Measurements from ENCODE around the gene ZNF107.
"Not testable (repeated sequence)": the region's sequence is repeated elsewhere in the genome, so short reads cannot be mapped to it uniquely, and the experiment has no call there.

DNA sequence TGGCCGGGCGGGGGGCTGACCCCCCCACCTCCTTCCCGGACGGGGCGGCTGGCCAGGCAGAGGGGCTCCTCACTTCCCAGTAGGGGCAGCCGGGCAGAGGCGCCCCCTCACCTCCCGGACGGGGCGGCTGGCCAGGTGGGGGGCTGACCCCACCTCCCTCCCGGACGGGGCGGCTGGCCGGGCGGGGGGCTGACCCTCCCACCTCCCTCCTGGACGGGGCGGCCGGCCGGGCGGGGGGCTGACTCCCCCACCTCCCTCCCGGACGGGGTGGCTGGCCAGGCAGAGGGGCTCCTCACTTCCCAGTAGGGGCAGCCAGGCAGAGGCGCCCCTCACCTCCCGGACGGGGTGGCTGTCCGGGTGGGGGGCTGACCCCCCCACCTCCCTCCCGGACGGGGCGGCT is 72.5 kb downstream of the ZNF107 start:
- TF ChIP-seq, protein P1, sequence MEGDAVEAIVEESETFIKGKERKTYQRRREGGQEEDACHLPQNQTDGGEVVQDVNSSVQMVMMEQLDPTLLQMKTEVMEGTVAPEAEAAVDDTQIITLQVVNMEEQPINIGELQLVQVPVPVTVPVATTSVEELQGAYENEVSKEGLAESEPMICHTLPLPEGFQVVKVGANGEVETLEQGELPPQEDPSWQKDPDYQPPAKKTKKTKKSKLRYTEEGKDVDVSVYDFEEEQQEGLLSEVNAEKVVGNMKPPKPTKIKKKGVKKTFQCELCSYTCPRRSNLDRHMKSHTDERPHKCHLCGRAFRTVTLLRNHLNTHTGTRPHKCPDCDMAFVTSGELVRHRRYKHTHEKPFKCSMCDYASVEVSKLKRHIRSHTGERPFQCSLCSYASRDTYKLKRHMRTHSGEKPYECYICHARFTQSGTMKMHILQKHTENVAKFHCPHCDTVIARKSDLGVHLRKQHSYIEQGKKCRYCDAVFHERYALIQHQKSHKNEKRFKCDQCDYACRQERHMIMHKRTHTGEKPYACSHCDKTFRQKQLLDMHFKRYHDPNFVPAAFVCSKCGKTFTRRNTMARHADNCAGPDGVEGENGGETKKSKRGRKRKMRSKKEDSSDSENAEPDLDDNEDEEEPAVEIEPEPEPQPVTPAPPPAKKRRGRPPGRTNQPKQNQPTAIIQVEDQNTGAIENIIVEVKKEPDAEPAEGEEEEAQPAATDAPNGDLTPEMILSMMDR (IDR thresholded peaks at IDR 0.05) = not testable (repeated sequence)
- not testable (repeated sequence) for TF ChIP-seq POLR2AphosphoS5 (IDR thresholded peaks at IDR 0.05)
